CD4-positive, alpha-beta T cell treated with Interleukin-1 beta for 1 hour (primary cell): ENCODE results near the gene VGLL4.
"Not testable (repeated sequence)": the region's sequence is repeated elsewhere in the genome, so short reads cannot be mapped to it uniquely, and the experiment has no call there.

ENCODE experiments used
- DNase-seq, 2 donors: peaks; one replicate each; pipeline ENCODE4 v3.0.0-alpha.2; 2020 to 2022

The VGLL4 gene

DNA sequence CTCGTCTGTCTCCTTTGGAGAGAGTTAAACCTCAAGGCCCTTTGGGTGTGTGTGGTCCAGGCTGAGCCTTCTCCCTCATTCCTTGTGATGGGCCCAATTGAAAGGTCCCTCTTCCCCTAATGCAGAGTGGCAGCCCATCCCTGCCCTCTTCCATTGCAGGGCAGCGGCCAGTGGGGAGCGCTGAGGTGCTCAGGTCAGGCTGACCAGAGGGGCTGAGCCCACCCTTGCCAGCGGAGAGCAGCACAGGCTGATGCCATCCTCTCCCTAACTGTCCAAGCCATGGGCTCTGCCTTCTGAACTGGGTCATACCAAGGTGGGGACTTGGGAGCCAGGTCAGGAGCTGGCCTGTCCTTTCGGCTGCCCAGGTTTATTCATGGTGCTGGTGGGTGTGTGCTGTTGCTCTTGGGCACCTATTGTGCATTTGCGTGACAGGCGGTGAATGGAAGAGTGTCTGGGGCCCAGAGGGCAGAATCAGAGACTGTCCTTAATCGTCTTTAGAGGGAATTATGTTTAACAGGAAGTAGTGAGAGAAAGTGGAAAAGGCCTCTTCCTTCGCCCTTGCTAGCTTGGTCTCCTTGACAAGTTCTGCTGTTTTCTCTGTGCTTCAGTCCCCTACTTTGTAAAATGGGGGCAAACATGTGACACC lies 96.9 kb downstream of the VGLL4 start:
- DNase-seq, result no peak

DNA sequence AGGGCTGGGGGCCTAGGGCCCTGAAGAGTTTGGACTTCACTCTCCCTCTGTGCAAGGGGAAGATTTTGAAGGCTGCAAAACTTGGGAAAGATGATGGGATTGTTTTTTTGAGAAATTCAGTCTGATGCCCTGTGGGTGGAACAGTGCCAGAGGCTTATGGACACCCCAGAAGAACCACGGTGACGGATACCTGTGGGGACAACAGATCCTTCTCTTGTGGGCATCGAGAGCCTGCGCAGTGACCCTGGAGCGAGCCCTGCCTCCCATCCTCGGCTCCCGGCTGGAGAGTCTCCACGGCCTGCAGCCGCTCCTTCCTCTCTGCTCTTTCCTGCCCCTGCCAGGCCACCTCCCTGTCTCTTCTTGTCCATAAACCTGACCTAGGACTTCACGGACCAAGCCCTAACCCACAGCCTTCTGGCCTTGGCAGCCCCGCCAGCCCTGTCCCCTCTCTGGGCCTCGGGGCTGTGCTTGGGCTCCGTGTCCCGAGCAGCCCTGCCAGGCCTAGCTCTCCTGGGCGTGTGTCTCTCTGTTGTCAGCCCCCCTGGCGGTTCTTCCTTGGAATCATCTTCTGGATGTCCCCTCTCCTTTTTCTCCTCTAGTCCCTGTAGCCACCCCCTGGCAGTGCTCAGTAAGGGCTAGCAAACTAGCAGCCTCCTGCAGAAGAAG lies 98.4 kb downstream of the VGLL4 start:
- no peak for DNase-seq

DNA sequence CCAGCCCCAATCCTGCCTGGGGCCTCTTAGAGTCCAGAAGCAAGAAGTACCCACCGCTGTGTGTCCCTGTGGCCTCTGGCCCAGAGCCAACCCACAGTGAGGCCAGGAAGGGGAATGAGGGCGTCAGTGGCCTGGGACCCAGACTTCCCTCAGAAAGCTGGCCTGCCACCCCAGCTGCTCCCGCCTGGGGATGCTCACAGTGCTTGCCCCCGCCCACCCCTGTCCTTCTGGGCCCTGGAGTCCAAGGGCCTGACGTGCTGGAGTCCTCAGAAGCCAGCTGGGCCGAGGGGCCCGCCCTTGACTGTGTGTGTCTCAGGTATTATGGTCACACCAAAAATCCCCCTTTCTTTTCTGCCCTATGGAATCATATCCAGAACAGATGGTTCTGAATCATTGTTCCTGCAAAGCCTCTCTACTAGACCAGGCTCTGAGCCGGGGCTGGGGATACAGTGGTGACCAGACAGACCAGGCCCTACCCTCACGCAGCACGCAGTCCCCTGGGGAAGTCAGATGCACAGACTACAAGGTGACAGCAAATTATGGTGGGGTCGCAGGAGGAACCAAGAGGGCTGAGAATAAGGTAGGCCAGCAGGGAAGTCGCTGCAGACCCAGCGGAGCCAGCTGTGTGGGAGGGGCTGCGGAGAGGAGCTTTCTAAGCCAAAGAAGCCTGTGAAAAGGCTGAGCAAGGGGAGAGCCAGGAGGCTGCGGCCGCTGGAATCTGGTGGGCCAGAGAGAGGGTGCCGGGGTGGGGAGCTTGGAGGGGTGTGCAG lies 99.1 kb downstream of the VGLL4 start:
- peak in 1 of 2 donors; percentile 13 for DNase-seq

DNA sequence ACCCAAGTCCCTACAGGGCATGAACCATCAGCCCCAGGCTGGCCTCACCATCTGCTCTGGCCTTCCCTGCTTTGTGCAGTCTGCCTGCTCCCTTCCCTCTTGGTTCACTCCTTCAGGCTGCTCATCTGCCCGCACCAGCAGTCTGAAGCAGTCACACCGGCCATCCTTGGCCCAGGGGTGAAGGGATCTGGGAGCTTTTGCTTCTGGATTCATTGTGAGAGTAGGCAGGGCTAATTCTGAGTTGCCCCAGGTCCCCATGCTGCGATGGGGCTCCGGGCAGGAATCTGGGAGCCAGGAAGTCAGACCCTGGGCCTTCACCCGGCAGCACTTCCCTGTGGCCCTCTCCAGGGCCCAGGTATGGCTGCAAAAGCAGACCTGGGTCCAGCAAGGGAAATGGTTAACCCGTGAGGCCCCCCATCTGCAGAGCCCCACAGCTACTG lies 99.7 kb downstream of the VGLL4 start:
- DNase-seq, result no peak

DNA sequence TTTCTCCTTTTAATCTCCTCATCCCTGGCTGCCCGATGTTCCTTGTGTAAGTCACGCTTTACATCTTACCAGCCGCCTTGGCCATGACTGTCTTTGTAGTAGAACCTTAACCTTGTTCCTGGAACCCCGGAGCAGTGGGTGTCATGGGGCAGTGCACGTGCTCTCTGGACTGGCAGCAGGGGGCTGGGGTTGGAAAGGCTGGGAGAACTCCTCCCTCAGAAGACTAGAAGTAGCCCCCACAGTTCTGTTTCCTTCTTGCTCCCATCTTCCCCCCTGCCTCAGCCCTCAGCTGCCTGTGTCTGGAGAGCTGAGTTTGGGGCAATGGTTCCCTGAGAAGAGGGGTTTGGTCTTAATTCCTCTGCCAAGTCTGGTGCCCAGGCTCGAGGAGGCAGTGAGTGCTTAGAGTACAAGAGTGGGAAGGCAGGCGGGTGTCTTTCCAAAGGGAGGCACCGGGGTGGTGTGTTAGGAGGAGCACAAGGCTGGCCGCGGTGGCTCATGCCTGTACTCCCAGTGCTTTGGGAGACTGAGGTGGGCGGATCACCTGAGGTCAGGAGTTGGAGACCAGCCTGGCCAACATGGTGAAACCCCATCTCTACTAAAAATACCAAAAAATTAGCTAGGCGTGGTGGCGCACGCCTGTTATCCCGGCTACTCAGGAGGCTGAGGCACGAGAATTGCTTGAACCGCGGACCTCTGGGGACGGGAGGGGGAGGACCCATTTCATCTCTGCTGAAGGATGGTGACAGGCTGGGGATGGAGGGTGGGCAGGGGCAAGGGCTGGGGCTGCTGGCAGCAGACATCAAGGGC lies 100.4 kb downstream of the VGLL4 start:
- DNase-seq, result no peak

DNA sequence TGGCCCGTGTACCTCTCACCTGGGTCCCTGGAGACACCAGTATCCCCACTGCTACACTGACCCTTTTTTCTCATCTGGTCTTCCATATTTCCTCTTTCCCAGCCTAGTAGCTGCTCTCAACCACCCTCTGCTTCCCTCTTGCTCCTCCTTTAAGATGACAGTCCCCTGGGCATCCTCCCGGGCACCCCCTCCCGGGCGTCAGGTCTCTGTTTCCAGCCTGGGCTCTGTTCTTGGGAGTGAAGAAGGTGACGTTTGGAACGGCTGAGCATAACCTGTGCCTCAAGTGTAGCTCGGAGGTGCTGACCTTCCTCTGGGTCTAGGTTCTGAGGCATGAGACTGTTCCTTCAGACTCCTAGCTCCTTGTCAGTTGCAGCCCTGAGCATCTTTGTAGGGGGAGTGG lies 101.2 kb downstream of the VGLL4 start:
- no peak for DNase-seq

DNA sequence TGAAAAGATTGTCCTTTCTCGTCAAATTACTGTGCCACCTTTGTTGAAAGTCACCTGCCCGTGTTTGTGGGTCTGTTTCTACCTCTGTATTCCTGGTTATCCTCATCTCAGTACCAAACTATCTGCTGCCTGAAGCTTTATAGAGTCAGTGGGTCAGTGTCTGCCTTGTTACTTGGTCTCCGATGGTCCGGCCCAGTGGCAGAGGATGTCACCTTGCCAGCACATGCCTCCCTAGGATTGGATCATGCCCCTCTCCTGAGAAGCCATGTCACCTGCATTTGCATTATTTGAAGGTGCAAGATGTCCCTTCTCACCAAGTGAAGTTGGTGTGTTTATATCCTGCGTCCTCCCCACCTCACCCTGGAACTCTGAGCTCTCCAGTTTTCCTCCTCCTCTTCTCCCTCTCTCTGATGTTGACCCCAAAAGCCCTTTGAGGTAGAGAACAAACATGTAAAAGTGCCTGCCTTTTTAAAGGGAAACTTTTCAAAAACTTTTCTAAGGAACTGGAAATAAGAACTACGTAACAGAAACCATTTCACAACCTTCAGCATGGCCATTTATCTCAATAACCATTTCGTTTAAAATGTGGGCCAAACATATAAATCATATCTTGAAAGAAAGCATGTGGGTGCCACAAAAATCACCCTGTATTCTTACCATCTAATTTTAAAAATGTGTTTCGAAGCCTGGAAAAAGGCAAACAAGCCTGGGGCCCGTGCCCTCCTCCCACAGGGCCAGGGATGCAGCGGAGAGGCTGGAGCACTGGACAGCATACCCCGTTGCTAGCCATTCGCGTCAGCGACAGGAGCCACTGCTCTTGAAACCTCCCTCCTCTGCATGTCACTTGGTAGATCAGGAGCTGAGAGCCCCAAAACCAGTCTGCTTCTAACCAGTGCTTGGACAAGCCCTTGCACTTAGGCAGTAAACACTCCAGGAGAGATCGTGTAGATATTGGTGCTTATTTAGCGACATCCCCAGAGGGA lies 102.1 kb downstream of the VGLL4 start:
- DNase-seq, result no peak

DNA sequence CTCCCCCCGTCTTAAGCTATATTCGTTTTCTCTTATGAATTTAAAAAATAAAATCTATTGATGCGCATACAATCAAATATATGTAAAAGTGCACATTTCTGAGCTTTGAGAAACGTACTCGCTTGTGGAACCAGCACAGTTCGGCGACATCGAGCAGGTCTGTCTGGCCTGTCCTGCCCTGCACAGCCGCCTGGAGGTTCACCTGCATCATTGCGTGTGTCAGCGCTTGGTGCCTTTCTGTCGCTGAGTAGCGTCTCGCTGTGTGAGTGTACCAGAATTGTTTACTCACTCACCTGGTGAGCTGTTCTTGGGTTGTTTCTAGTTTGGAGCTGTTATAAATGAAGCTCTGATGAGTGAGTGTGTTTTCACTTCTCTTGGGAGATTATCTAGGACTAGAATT lies 104.0 kb downstream of the VGLL4 start:
- DNase-seq, result no peak

DNA sequence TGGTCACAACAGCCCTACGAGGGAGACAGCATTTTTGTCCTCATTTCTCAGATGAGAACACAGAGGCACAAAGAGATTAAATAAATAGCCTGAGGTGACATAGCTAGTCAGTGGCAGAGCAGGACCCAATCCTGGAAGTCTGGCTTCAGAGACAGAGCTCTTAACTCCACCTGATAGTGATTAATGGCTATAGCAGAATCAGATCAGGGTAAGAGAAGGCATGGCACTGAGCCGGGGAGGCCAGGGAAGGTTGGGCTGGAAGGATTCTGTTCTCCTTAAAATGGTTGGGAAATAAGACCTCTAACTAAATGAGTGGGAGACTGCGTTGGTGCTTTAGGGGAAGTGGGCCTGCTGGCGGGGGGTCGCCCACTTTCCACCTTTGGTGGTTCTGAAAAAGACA lies 104.5 kb downstream of the VGLL4 start:
- no peak for DNase-seq

DNA sequence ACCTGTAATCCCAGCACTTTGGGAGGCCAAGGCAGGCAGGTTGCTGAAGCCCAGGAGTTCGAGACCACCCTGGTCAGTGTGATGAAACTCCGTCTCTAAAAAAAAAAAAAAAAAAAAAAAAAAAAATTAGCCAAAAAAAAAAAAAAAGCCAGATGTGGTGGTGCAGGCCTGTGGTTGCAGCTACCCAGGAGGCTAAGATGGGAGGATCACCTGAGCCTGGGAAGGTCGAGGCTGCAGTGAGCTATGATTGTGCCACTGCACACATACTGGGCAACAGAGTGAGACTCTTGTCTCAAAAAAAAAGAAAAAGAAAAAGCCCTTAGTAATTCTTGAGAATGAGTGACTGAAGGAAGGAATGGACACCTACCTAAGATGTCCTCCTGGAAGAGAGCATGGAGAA lies 105.1 kb downstream of the VGLL4 start:
- no peak for DNase-seq

DNA sequence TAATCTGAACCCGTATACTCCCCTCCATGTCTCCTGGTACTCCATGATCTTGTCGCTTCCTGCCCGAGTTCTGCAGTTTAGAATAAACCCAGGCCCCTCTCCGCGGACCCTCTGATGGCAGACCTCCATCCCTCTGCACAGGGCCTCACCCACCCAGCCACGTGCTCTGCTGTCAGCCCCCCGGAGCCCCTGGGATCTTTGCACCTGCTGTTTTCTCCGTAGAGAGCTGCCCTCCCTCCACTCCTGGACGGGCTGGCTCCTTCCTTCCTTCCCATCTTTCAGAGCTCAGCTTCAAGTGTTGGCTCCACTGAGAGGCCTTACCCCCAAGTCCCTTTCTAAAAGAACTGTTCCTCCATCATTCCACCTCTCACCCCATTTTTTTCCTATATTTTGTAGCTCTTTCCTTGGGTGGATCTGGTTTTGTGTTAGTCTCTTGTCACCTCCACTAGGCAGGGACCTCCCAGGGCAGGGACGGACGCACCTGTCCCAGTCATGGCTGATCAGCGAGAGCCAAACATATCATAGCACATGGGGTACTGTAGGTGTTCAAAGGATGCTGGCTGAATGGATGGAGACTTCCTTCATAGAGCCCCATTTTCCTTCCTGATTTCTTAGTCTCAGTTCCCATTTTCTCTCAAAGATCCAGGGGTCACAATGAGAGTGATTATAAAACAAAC lies 106.6 kb downstream of the VGLL4 start:
- no peak for DNase-seq

DNA sequence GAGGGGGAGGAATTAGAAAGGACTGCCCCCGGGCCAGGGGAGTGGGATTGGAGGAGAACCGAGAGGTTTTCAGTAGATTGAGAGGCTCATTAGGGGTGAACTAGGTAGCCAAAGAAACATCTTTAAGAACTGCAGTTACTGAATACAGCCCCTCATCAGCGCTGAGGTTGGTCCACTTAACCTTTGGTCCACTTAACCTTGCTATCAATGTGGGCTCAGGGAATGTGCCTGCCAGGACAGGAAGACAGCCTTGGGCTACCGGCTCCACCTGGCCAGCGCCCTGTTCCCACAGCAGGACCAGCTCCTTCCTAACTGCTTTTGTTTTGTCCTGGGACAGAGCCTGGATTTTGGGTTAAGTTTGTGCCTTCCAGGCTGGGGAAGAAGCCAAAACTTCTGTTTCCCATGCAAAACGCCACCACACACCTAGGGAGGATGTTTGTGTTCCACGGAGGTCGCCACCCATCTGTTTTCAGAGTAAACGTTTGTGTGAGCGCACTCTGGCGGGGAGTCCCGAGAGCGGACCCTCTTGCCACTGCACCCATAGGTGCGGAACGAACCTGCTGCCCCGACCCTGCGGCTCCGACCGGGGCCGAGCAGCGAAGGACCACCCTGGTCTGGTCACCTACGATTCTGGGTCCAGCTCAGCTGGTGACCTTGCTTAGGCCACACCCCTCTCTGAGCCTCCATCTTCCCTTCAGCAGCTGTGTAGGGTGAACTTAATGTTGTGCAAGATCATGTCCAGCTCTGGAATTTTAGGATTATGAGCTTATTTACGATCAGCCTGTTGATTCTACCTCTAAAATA lies 107.4 kb downstream of the VGLL4 start:
- DNase-seq, result no peak

DNA sequence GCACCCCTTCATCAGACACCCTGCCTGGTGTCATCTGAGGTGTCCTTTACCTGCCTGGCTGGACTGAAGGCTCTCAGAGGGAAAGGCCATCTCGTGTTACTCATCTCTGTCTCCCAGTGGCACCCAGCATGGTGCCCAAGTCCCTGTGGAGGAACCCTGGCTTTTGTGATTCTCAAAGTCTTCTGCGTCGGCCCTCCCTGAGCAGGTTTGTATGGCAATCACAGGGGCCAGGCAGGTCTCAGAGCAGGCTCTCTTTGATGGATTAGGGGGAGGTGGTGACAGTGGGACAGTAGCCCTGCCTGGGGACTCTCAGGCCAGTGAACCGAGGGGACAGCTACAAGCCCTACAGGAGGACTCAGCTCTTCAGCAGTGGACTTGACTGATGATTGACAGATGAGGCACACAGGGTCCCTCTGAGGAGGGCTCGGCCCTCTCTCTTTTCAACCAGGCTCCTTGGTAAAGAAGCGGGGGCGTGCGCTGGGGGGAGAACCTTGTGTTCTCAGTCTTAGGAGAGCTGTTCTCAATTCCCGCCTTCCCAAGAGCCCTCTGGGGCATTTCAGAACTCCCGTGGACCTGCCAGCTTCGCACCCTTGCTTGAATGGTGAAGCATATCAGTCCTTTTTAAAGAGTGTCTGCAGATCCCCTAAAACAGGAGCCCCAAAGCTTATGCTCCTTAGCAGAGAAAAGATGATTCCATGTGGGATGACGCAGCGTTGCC lies 108.3 kb downstream of the VGLL4 start:
- DNase-seq, result no peak

DNA sequence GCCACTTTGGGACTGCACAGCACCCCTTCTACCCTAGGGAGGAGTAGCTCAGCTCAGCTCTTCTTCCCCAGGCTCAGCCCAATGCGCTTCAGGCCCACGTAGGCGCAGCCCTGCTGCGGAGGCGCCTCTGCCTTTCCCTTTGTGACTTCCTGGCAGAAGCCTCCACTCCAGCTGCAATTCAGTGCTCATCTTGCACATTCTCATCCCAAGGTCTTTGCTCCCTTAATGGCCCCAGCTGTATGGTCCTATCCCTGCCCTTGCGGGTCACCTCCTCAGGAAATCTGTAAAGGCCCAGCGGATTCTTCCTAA lies 109.0 kb downstream of the VGLL4 start:
- no peak for DNase-seq

DNA sequence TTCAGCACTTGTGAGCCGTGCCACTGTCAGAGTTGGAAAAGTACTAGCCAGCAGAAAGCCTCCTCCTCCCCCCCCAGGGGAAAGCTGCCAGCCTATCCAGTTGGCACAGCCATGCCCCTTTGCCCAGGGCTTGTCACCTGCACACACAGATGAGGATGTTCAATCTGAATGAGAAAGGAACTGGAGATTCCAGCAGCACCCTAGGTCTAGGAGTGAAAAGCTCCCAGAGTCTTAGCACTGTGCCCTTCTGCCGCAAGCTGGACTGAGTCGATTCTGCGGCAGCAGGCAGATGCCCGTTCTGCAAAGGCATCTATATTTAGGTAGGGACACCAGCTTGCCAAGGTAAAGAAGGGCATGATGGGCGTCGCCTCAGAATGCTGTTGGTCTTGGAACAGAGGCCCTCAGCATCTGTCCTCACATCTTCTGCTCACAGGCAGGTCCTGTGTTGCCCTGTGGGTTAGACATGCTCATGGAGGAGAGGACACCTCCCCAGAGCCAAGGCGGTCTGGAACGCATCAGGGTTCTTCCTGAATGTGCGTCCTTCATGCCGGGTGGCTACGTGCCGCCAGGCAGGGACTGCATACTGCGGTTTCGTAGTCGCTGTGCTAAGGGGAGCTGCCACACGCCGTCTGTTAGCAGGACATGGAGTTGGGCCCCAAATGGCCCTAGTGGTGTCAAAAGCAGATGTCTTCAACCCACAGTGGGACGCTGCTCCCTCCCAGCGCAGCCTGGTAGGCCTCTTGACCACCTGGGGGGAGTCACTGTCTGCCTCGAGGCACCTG lies 109.5 kb downstream of the VGLL4 start:
- no peak for DNase-seq

DNA sequence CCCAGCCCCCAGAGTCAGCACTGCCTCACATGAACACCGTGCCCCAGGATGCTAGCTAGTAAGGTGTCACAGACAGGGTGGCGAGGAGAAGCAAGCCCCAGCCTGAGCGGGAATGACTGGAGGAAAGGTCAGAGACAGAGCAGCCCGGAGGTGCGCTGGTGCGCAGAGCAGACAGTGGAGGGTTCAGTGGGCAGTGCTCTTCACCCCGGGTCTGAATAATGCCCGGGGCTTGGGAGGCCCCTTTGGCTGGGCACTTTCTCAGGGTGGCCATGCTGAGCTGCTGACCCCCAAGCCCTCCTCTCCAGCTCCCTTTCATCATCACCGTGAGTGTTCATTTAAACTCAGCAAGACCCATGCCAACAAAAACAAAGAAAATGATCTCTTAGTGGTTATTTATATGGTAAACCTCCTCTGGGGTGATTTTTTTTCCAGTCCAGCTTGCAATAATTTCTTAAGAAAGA lies 110.8 kb downstream of the VGLL4 start:
- no peak for DNase-seq

DNA sequence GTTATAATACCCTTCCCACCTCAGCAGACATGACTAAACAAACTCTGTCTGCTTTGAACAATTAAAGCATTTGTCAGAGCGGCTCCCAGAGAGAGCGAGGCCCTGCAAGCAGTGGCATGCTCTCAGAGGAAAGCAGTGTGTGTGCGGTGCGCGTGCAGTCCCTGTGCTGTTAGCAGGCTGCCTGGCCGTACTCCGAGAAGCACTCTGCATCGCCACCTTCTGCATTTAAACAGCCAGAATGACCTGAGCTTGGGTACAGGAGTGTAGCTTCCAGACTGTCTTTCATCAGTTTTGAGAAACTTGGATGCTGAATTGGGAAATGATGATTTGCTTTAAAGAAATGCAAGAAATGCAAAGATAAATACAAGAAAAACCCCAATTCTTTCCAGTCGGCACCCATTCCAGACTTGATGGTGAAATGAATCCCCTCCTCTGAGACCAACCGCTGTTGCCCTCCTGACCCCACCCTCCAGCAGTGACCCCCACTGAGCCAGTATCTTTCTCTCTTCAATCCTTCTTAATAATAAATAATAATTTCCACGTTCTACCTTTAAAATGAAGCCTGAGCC lies 113.5 kb downstream of the VGLL4 start:
- no peak for DNase-seq

DNA sequence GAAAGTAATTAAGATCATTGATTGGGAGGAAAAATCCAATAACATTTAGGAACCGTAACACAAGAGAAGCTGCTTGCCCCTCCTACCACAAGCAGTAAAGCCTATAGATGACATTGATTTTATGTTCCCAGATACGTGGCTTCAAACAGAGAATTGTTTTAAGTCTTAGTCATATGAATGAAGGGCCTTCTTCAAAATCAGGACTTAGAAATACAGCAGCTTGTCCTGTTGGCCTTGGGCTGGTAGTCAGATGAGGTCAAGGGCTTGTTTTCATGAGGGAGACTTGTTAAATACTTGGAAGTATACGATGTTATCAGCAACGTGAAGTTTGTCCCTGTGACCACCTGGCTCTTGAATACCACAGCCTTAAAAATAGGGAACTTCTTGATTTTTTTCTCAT lies 114.4 kb downstream of the VGLL4 start:
- no peak for DNase-seq

DNA sequence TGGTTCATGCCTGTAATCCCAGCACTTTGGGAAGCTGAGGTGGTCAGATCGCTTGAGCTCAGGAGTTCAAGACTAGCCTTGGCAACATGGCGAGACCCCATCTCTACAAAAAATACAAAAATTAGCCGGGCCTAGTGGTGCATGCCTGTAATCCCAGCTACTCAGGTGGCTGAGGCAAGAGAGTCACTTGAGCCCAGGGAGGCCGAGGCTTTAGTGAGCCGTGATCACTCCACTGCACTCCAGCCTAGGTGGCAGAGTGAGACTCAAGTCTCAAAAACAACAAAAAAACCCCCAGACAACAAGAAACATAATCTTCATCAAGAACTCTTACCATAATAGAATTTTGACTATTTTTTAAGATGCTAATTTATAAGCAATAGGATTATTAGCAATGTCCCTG lies 117.6 kb downstream of the VGLL4 start:
- DNase-seq, result not testable (repeated sequence)
